Progenitor cell of endocrine pancreas (in vitro differentiated cells): Measurements from ENCODE around the gene ACTR5. TPM values are rescaled to one million over a fixed set of nuclear protein-coding genes. Genes with fewer than 3 reads are reported as not detected.
"Not testable (repeated sequence)": the region's sequence is repeated elsewhere in the genome, so short reads cannot be mapped to it uniquely, and the experiment has no call there.

Experiments used
- DNase-seq: peaks from one replicate; pipeline ENCODE4 v3.0.0; 2021; ENCODE audit warnings: low spot score; ENCODE audit not compliant: unreplicated experiment
- H3K27ac Mint-ChIP-seq: 2 replicates; pipeline ENCODE4 v1.8.0; 2021; ENCODE audit warnings: mild to moderate bottlenecking, moderate library complexity, mixed read lengths
- H3K27me3 Mint-ChIP-seq: 2 replicates; pipeline ENCODE4 v1.8.0; 2021; ENCODE audit warnings: mixed read lengths
- H3K36me3 Mint-ChIP-seq: 2 replicates; pipeline ENCODE4 v1.8.0; 2022; ENCODE audit warnings: mixed read lengths; ENCODE audit not compliant: insufficient read depth
- H3K4me1 Mint-ChIP-seq: 2 replicates; pipeline ENCODE4 v1.8.0; 2021; ENCODE audit warnings: low read depth, mixed read lengths
- H3K4me3 Mint-ChIP-seq: 2 replicates; pipeline ENCODE4 v1.8.0; 2021; ENCODE audit warnings: low read depth, mild to moderate bottlenecking, moderate library complexity, mixed read lengths
- H3K9me3 Mint-ChIP-seq: 2 replicates; pipeline ENCODE4 v1.8.0; 2021; ENCODE audit warnings: low read depth, mixed read lengths
- CTCF ChIP-seq: fragments of 200-600 bp; sonication (generic); IDR thresholded peaks from one replicate; pipeline ENCODE4 v1.5.0; 2021; ENCODE audit warnings: antibody characterized with exemption, mild to moderate bottlenecking; ENCODE audit not compliant: unreplicated experiment
- total RNA-seq: library from RNA; stranded (reverse); gene quantifications from 2 replicates; pipeline ENCODE4 v1.2.1, GENCODE V29; 2021

ACTR5 gene
- total RNA-seq, 1 donor from 2014 or later, result 9.8 TPM

- Mint-ChIP-seq H3K4me1 (no peaks in the 10 kb centered on the region), H3K9me3 (no peaks in the 10 kb centered on the region), H3K27me3 (peaks cover 3% of the 10 kb centered on the region), H3K4me3 (no peak overlapping the region), H3K27ac (no peak overlapping the region), H3K36me3 (no peaks in the 10 kb centered on the region)
- DNase-seq, result no peak
- no peak for TF ChIP-seq CTCF
Measured at GRCh38 chr20:38791940-38792339, 43.7 kb downstream of the ACTR5 start.

- not testable (repeated sequence) for DNase-seq, H3K9me3 Mint-ChIP-seq, H3K4me3 Mint-ChIP-seq, H3K27me3 Mint-ChIP-seq, H3K27ac Mint-ChIP-seq, H3K4me1 Mint-ChIP-seq, H3K36me3 Mint-ChIP-seq
Measured at GRCh38 chr20:38794057-38794456, 45.8 kb downstream of the ACTR5 start.

- Mint-ChIP-seq H3K4me1 (no peaks in the 10 kb centered on the region), H3K4me3 (no peak overlapping the region), H3K27ac (no peak overlapping the region), H3K27me3 (peaks cover 10% of the 10 kb centered on the region), H3K9me3 (no peaks in the 10 kb centered on the region), H3K36me3 (no peaks in the 10 kb centered on the region)
- TF ChIP-seq CTCF, result no peak
- no peak for DNase-seq
Measured at GRCh38 chr20:38798266-38798665, 50.0 kb downstream of the ACTR5 start.

- no peak overlapping the region for H3K4me3 Mint-ChIP-seq
- no peaks in the 10 kb centered on the region for H3K9me3 Mint-ChIP-seq
- H3K27me3 Mint-ChIP-seq, result peaks cover 17% of the 10 kb centered on the region
- no peaks in the 10 kb centered on the region for H3K36me3 Mint-ChIP-seq
- no peaks in the 10 kb centered on the region for H3K4me1 Mint-ChIP-seq
- TF ChIP-seq CTCF, result no peak
- DNase-seq, result no peak
- H3K27ac Mint-ChIP-seq, result no peak overlapping the region
Measured at GRCh38 chr20:38799203-38799602, 50.9 kb downstream of the ACTR5 start.

GRCh38 chr20:38800882-38801281 lies 52.6 kb downstream of the ACTR5 start:
- no peaks in the 10 kb centered on the region for H3K9me3 Mint-ChIP-seq
- H3K4me1 Mint-ChIP-seq, result no peaks in the 10 kb centered on the region
- H3K27ac Mint-ChIP-seq, result no peak overlapping the region
- no peak for DNase-seq
- TF ChIP-seq CTCF, result no peak
- peaks cover 31% of the 10 kb centered on the region for H3K27me3 Mint-ChIP-seq
- no peaks in the 10 kb centered on the region for H3K36me3 Mint-ChIP-seq
- H3K4me3 Mint-ChIP-seq, result no peak overlapping the region

GRCh38 chr20:38804221-38804620 lies 56.0 kb downstream of the ACTR5 start:
- peaks cover 46% of the 10 kb centered on the region for H3K27me3 Mint-ChIP-seq
- no peaks in the 10 kb centered on the region for H3K9me3 Mint-ChIP-seq
- no peaks in the 10 kb centered on the region for H3K36me3 Mint-ChIP-seq
- no peaks in the 10 kb centered on the region for H3K4me1 Mint-ChIP-seq
- no peak overlapping the region for H3K4me3 Mint-ChIP-seq
- DNase-seq, result no peak
- no peak for TF ChIP-seq CTCF
- H3K27ac Mint-ChIP-seq, result no peak overlapping the region
